Measurements from ENCODE around the gene LSP1.

LSP1 gene

DNA sequence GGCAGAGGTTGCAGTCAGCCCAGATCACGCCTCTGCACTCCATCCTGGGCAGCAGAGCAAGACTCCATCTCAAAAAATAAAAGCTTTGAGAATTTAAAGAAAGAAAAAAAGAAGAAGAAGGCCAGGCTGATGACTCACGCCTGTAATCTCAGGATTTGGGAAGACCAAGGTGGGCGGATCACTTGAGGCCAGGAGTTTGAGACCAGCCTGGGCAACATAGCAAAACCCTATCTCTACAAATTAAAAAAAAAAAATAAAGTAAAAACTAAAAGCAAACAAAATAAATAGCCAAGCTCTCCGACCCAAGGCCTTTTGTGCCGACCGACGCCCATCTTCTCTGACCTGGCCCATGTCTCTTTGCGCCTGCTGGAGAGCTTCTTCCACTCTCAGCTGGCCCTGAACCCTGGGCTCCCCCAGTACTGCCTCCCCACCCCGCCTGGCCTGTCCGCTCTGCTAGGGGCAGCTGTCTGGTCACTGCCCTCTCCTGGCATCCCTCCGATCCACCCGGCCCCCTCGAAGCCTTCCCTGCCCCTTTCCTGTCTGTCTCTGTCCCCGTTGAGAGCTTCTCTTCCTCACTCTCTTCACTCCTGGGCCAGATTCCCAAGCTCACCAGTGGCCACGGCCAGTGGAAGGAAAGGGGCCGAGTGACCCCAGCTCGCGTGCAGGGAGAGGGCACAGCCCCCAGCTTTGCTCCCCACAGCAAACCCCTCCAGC, 4.8 kb upstream of the LSP1 start:
- ATAC-seq (no peak), DNase-seq (no peak)
- H3K27me3 Mint-ChIP-seq = peaks cover 7% of the 10 kb centered on the region
- no peak overlapping the region for H3K27ac Mint-ChIP-seq
- no peak overlapping the region for H3K4me3 Mint-ChIP-seq
- H3K9me3 Mint-ChIP-seq = no peaks in the 10 kb centered on the region
- peaks cover 100% of the 10 kb centered on the region for H3K4me1 Mint-ChIP-seq

DNA sequence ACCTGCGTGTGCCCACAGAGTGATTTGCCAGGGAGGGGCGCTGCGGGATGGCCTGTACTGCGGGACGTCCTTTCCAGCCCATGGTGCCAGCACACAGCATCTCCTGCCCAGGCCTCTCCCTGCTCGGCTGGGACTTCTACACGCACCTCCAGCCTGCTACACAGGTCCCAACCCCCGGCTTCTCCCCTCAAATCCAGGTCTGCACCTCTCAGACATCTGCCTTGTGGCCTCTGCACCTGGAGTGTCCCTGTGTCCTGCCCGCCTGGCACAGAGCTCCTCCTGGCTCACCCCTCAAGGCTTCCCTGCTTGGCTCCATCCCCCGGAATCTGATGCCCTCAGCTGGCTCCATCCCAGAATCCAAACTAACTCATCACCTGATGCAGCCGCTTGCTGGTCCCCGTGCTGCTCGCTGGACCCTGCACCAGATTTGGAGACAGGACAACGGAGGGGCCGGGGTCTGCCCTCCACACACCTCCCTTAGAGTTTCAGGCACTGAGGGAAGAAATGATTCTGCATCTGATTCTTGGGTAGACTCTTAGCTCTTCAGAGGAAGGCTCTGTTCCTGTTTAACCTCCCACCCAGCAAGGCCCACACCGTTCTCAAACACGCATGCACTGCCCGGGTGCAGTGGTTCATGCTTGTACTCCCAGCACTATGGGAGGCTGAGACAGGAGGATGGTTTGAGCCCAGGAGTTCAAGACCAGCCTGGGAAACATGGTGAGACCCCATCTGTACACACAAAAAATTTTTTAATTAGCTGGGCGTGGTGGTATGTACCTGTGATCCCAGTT, 4.0 kb upstream of the LSP1 start:
- H3K27ac Mint-ChIP-seq = peak overlapping the region; percentile 33 to 62
- peak overlapping the region in 1 of 2 donors; percentile 34 for H3K4me3 Mint-ChIP-seq
- no peak for DNase-seq
- no peaks in the 10 kb centered on the region for H3K9me3 Mint-ChIP-seq
- H3K27me3 Mint-ChIP-seq = peaks cover 7% of the 10 kb centered on the region
- H3K4me1 Mint-ChIP-seq = peaks cover 94% of the 10 kb centered on the region
- no peak for ATAC-seq

DNA sequence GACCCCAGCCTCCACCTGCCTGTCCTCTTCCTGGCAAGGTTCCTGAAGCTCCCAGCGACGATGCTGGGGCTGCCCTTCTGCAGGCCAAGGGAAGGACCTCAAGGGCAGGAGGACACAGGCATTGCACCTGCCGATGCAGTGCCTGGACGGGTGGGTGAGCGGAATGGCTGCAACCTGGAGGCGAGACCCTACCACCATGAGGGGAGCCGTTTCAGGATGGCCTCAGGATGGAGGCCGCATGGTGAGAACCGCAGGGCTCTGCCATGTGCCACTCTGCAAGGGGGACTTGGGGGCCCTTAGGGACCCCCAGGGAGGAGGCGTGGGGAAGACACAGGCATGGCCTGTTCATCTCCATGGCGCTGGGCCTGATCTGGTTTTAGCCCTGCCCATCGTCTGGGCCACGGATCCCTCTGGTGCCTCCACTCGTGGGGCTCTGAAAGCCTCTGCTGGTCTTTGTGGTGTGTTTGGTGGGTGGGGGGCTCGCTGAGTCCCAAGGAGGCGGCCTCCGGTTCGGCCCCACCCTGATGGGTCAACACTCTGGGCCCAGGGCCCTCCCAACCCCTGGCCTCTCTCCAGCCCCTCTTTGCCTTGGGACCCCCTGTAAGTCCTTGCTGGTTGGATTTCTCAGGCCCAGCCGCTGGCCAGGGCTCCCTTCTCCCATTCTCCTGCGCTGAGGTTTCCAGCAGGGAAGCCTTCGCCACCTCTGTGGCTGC, 1.3 kb upstream of the LSP1 start:
- Mint-ChIP-seq H3K4me1 (peaks cover 83% of the 10 kb centered on the region), H3K4me3 (peak overlapping the region; percentile 91 to 98), H3K27me3 (peaks cover 4% of the 10 kb centered on the region), H3K9me3 (no peaks in the 10 kb centered on the region), H3K27ac (peak overlapping the region; percentile 98 to 99)
- DNase-seq (peak in 1 of 2 donors; percentile 42), ATAC-seq (no peak)

GRCh38 chr11:1852271-1852876, 510 bp upstream of the LSP1 start:
- Mint-ChIP-seq H3K27ac (peak overlapping the region; percentile 98 to 99), H3K4me1 (peaks cover 81% of the 10 kb centered on the region), H3K27me3 (no peaks in the 10 kb centered on the region), H3K9me3 (no peaks in the 10 kb centered on the region), H3K4me3 (peak overlapping the region; percentile 91 to 98)
- DNase-seq = no peak
- peak; percentile 0 for ATAC-seq

DNA sequence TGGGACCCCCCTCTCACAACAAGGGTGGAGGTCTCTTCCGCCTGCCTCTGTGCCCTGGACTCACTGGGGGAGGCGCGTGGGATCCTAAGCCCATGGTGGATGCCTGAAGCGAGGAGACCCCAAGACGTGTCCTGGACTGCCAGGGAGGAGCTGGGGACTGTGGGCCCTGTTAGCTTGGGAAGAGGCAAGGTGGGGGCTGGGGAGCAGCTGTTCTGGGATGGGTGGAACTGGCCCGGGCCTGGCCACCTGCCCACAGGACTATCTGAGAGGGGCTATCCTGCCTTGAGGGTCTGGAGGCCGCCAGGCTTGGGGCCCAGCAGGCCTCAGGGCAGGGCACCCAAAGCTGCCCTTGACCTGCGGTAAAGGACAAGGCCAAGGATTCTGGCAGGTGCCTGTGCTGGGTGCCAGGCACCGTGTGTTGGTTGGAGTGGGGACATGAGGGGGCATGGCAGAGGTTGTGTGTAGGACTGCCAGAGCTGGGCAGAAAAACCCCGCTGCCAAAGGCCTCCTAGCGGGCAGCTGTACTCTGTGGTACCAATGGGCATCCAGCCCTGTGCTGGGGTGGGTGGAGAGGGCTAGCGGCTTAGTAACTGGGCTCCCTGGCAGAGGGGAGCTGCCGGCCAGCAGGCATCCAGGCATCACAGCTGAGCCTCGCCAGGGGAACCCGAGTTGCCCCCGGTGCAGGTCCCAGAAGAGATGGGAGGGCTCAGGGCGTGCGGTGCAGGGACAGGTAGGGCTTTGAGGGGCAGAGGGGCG, 670 bp downstream of the LSP1 start:
- Mint-ChIP-seq H3K27me3 (no peaks in the 10 kb centered on the region), H3K4me3 (peak overlapping the region; percentile 91 to 98), H3K9me3 (no peaks in the 10 kb centered on the region), H3K4me1 (peaks cover 81% of the 10 kb centered on the region), H3K27ac (peak overlapping the region; percentile 98 to 99)
- ATAC-seq (peak; percentile 8), DNase-seq (peak; percentile 41 to 55)

- Mint-ChIP-seq H3K4me1 (peaks cover 81% of the 10 kb centered on the region), H3K27ac (peak overlapping the region; percentile 98 to 99), H3K27me3 (no peaks in the 10 kb centered on the region), H3K4me3 (peak overlapping the region; percentile 91 to 98), H3K9me3 (no peaks in the 10 kb centered on the region)
- DNase-seq (peak in 1 of 2 donors; percentile 58), ATAC-seq (peak; percentile 35)
Measured at GRCh38 chr11:1854132-1854948, 1.5 kb downstream of the LSP1 start.

- Mint-ChIP-seq H3K9me3 (no peaks in the 10 kb centered on the region), H3K4me3 (peak overlapping the region; percentile 91 to 98), H3K4me1 (peaks cover 74% of the 10 kb centered on the region), H3K27ac (peak overlapping the region; percentile 46 to 81), H3K27me3 (no peaks in the 10 kb centered on the region)
- DNase-seq (peak; percentile 63 to 82), ATAC-seq (peak; percentile 54)
Measured at GRCh38 chr11:1854949-1855885, 2.3 kb downstream of the LSP1 start.

GRCh38 chr11:1855886-1856265, 3.0 kb downstream of the LSP1 start:
- peak overlapping the region; percentile 12 to 81 for H3K27ac Mint-ChIP-seq
- peaks cover 67% of the 10 kb centered on the region for H3K4me1 Mint-ChIP-seq
- H3K27me3 Mint-ChIP-seq = no peaks in the 10 kb centered on the region
- no peaks in the 10 kb centered on the region for H3K9me3 Mint-ChIP-seq
- DNase-seq (no peak), ATAC-seq (no peak)
- peak overlapping the region; percentile 91 to 98 for H3K4me3 Mint-ChIP-seq

DNA sequence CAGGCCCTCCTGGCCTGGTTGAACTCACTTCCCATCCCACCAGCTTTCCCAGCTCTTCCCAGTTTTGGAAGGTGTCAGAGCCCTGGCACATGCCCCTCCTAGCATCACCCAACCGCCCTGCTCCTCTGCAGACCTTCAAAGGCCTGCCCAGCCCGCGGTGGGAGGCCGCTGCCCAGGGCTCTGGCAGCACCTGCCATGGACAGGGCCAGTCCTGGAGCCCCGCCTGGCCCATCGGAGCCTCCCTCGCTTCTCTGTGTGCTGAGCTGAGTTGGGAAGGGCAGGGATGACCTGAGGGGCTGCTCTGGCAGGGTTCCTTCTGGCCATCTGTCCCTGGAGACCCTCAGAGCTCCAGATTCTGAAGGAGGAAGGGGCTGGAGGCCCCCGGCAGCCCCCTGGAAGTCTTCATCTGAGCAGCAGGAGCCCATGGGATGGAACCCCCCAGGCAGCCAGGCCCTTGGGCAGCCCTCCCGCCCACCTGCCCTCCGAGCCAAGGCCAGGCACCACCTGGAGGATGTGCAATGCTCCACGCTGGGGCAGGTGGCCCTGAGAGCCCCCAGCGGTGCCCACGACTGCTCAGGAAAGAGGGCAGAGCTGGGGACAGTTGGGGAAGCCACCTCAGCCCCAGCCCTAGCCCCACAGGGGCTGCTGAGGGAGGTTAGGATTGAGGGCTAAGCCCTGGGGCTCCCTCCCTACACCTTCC, 3.6 kb downstream of the LSP1 start:
- DNase-seq = no peak
- H3K27me3 Mint-ChIP-seq = no peaks in the 10 kb centered on the region
- no peak for ATAC-seq
- no peaks in the 10 kb centered on the region for H3K9me3 Mint-ChIP-seq
- peak overlapping the region; percentile 4 to 98 for H3K4me3 Mint-ChIP-seq
- H3K27ac Mint-ChIP-seq = peak overlapping the region; percentile 12 to 74
- peaks cover 61% of the 10 kb centered on the region for H3K4me1 Mint-ChIP-seq

DNA sequence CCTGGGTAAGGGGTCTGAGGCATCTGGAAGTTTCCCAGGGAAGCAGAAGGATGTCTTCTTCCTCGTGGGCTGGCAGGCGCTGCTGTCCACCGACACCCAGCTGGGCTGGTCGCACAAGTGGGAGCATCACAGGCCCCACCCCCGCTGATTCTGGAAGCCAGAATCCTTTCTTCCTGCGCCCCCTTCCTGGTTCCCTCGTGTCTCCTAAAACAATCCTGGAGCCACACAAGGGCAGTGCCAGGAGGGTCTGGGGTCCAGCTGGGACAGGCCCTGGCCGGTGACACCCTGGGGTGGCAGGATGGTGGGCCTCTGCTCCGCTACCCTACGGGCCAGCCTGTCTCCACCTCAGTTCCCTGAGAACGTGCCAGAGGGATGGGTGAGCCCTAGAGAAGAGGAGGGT, 4.2 kb downstream of the LSP1 start:
- Mint-ChIP-seq H3K4me1 (peaks cover 55% of the 10 kb centered on the region), H3K4me3 (no peak overlapping the region), H3K27me3 (no peaks in the 10 kb centered on the region), H3K9me3 (no peaks in the 10 kb centered on the region), H3K27ac (no peak overlapping the region)
- DNase-seq = no peak
- no peak for ATAC-seq

GRCh38 chr11:1858154-1858553, 5.3 kb downstream of the LSP1 start:
- H3K27ac Mint-ChIP-seq = no peak overlapping the region
- H3K9me3 Mint-ChIP-seq = no peaks in the 10 kb centered on the region
- no peaks in the 10 kb centered on the region for H3K27me3 Mint-ChIP-seq
- DNase-seq (no peak), ATAC-seq (no peak)
- H3K4me3 Mint-ChIP-seq = no peak overlapping the region
- peaks cover 44% of the 10 kb centered on the region for H3K4me1 Mint-ChIP-seq

DNA sequence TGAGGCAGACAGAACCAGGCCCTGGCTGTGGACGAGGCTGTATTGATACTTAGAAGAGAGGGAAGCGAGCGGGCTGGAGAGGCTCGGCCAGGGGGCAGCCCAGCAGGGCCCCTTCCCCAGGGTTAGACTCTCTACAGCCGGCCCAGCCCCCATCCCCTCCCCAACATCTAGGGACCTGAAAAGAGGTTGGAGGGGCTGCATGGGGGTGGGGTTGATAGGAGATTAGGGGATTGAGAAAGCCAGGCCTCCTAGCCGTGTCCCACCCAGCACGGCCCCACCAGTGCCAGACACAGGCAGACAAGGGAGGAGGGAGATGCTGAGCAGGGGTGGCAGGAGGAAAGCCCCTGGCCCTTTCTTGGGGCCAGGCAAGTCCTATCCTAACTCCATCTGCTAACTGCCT, 5.7 kb downstream of the LSP1 start:
- Mint-ChIP-seq H3K27ac (peak overlapping the region in 1 of 2 donors; percentile 15), H3K9me3 (no peaks in the 10 kb centered on the region), H3K4me3 (no peak overlapping the region), H3K27me3 (no peaks in the 10 kb centered on the region), H3K4me1 (peaks cover 43% of the 10 kb centered on the region)
- no peak for ATAC-seq
- DNase-seq = no peak

- Mint-ChIP-seq H3K9me3 (no peaks in the 10 kb centered on the region), H3K27ac (peak overlapping the region in 1 of 2 donors; percentile 15), H3K27me3 (no peaks in the 10 kb centered on the region), H3K4me3 (no peak overlapping the region), H3K4me1 (peaks cover 47% of the 10 kb centered on the region)
- DNase-seq (no peak), ATAC-seq (no peak)
Measured at GRCh38 chr11:1859004-1859403, 6.1 kb downstream of the LSP1 start.

Data from stimulated activated naive CD8-positive, alpha-beta T cell treated with anti-CD3 and anti-CD28 coated beads, Interleukin-15, amount 100 ng/mL, for 72 hours (primary cell).